GM12878 (cell line): ENCODE measurements around the gene PSMD14. TPM values are rescaled to one million over a fixed set of nuclear protein-coding genes. Genes with fewer than 3 reads are reported as not detected.

Source experiments
- BCL11A ChIP-seq: IDR thresholded peaks from 2 replicates; pipeline ENCODE4 v1.6.1; 2011; ENCODE audit warnings: low read depth, low read length
- BHLHE40 ChIP-seq, 2 experiments: fragments of 450-650 bp in 1 of 2; IDR thresholded peaks; 2 replicates each; pipeline ENCODE4 v1.6.1; 2011 to 2017; ENCODE audit warnings: low read depth in 2 of 2, borderline replicate concordance in 1 of 2, improper control_type of control experiment in 1 of 2, low read length in 1 of 2, mild to moderate bottlenecking in 1 of 2
- EED ChIP-seq: sonication (generic); IDR thresholded peaks from 2 replicates; pipeline ENCODE4 v1.6.1; 2016; ENCODE audit warnings: antibody characterized with exemption, low read depth
- MEF2B ChIP-seq: fragments of 450-650 bp; IDR thresholded peaks from 2 replicates; pipeline ENCODE4 v1.6.1; 2018; ENCODE audit warnings: mild to moderate bottlenecking, moderate library complexity; ENCODE audit not compliant: partially characterized antibody, poor library complexity, severe bottlenecking
- NFYA ChIP-seq: IDR thresholded peaks from 2 replicates; pipeline ENCODE4 v1.6.1; 2011; ENCODE audit warnings: low read depth, mild to moderate bottlenecking, low read length, improper control_type of control experiment, borderline replicate concordance
- NRF1 ChIP-seq: conservative IDR thresholded peaks from 2 replicates; pipeline ENCODE4 v1.6.1; 2011; ENCODE audit warnings: mild to moderate bottlenecking, low read depth, low read length, improper control_type of control experiment
- PAX8 ChIP-seq: fragments of 450-650 bp; IDR thresholded peaks from 2 replicates; pipeline ENCODE4 v1.6.1; 2017; ENCODE audit warnings: mild to moderate bottlenecking, moderate library complexity
- ZNF217 ChIP-seq: fragments of 450-650 bp; IDR thresholded peaks from 2 replicates; pipeline ENCODE4 v1.6.1; 2017; ENCODE audit warnings: antibody characterized with exemption, mild to moderate bottlenecking
- polyA plus RNA-seq, 11 experiments: library from polyadenylated mRNA; depleted of rRNA in 4 of 11; unstranded in 6 of 11; stranded (reverse) in 5 of 11; fragments of >200 nt; fragmentation: Nextera tagmentation in 4 of 11; fragmentation: Illumina TruSeq in 1 of 11; extraction: Ambion mirVana in 4 of 11; extraction: Trizol in 1 of 11; gene quantifications; 1 replicate in 1 of 11; 2 replicates in 10 of 11; pipeline versions ENCODE4 v1.2.1 to v1.2.3, GENCODE V29; 2011 to 2016; ENCODE audit warnings: inconsistent platforms in 2 of 11, missing spikeins in 2 of 11, low read depth in 1 of 11
- total RNA-seq, 4 experiments: library from RNA; depleted of rRNA in 3 of 4; stranded (reverse); fragments of >200 nt in 3 of 4; fragmentation: Illumina TruSeq in 1 of 4; extraction: Trizol in 1 of 4; gene quantifications; 2 replicates each; pipeline versions ENCODE4 v1.2.1 to v1.2.3, GENCODE V29; 2013 to 2021
- TF ChIP-seq, protein P1 (sequence below): IDR thresholded peaks from 2 replicates; pipeline ENCODE4 v1.6.1; 2011; ENCODE audit warnings: mild to moderate bottlenecking, low read depth, low read length, moderate library complexity; ENCODE audit not compliant: insufficient replicate concordance
- TF ChIP-seq, protein P2 (sequence below), 3 experiments: IDR thresholded peaks in 2 of 3; conservative IDR thresholded peaks in 1 of 3; 2 replicates each; pipeline ENCODE4 v1.5.1; 2011; ENCODE audit warnings: low read depth in 3 of 3, low read length in 3 of 3, mild to moderate bottlenecking in 3 of 3, control low read depth in 2 of 3, moderate library complexity in 2 of 3, inconsistent platforms in 1 of 3, mixed read lengths in 1 of 3; ENCODE audit not compliant: control insufficient read depth in 2 of 3, insufficient read depth in 1 of 3; ENCODE audit errors: extremely low read depth in 1 of 3
- TF ChIP-seq, protein P3 (sequence below): fragments of 450-650 bp; IDR thresholded peaks from 2 replicates; pipeline ENCODE4 v1.6.1; 2016; ENCODE audit warnings: mild to moderate bottlenecking
- TF ChIP-seq, protein P4 (sequence below): fragments of 450-650 bp; IDR thresholded peaks from 2 replicates; pipeline ENCODE4 v1.6.1; 2017; ENCODE audit warnings: low read depth, mild to moderate bottlenecking, moderate library complexity
- TF ChIP-seq, protein P5 (sequence below): IDR thresholded peaks from 2 replicates; pipeline ENCODE4 v1.6.1; 2011; ENCODE audit warnings: borderline replicate concordance, low read depth, mild to moderate bottlenecking, moderate library complexity, low read length; ENCODE audit not compliant: insufficient read depth, poor library complexity, severe bottlenecking
- TF ChIP-seq, protein P6 (sequence below): fragments of 450-650 bp; IDR thresholded peaks from 2 replicates; pipeline ENCODE4 v1.6.1; 2017; ENCODE audit warnings: mild to moderate bottlenecking, low read depth, inconsistent platforms; ENCODE audit not compliant: poor library complexity, severe bottlenecking

PSMD14 gene
- total and polyA plus RNA-seq, 10 of the 15 experiments (the other 5 are each of a cell fraction or from before 2014, with no cell fraction given): 70.5 to 253 (median 127) TPM

DNA sequence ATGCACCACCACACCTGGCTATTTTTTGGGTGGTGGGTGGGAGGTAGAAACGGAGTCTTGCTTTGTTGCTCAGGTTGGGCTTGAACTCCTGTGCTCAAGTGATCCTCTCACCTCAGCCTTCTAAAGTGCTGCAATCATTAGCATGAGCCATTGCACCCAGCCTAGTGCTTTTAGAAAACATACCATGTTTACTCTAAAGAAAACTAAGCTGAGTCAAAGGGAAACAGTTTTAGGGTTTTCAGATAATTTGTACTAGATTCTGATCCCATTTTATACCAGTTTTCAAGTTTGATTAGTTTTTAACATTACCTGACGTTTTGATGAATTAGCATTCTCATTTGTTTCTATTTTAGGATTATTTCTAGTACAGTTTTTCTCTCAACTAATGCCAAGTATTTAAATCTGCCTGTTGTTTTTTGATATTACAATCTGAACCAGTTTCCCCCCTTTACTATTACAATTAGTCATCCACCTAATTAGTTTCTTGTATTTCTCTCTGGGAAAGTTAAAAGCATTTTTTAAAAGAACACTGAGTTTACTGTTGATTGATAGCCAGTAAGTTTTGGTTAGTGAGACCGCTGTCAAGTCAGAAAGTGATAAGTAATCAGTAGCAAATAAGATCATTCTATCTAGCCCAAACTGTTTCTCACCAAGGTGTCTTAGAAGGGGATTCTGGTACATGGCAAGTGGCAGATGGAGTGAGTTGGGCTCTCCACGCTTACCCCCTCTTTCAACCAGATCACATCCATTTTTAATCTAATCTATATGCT lies 83.7 kb downstream of the PSMD14 start (continued):
- TF ChIP-seq, protein P1, sequence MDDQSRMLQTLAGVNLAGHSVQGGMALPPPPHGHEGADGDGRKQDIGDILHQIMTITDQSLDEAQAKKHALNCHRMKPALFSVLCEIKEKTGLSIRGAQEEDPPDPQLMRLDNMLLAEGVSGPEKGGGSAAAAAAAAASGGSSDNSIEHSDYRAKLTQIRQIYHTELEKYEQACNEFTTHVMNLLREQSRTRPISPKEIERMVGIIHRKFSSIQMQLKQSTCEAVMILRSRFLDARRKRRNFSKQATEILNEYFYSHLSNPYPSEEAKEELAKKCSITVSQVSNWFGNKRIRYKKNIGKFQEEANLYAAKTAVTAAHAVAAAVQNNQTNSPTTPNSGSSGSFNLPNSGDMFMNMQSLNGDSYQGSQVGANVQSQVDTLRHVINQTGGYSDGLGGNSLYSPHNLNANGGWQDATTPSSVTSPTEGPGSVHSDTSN: peak; percentile 13
- TF ChIP-seq NRF1 (no peak), ZNF217 (0 out of 2 replicates have a peak, but pooled peaks have one; percentile 53), NFYA (no peak), PAX8 (no peak), MEF2B (peak; percentile 88), BCL11A (no peak), BHLHE40 (IDR thresholded peaks at IDR 0.05; ENCODE audit: borderline replicate concordance in 1 of 2, low read depth in 2 of 2, low read length in 1 of 2) (no peak), EED (no peak)
- TF ChIP-seq, protein P2, sequence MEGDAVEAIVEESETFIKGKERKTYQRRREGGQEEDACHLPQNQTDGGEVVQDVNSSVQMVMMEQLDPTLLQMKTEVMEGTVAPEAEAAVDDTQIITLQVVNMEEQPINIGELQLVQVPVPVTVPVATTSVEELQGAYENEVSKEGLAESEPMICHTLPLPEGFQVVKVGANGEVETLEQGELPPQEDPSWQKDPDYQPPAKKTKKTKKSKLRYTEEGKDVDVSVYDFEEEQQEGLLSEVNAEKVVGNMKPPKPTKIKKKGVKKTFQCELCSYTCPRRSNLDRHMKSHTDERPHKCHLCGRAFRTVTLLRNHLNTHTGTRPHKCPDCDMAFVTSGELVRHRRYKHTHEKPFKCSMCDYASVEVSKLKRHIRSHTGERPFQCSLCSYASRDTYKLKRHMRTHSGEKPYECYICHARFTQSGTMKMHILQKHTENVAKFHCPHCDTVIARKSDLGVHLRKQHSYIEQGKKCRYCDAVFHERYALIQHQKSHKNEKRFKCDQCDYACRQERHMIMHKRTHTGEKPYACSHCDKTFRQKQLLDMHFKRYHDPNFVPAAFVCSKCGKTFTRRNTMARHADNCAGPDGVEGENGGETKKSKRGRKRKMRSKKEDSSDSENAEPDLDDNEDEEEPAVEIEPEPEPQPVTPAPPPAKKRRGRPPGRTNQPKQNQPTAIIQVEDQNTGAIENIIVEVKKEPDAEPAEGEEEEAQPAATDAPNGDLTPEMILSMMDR (IDR thresholded peaks at IDR 0.05 in 2 of 3, conservative IDR thresholded peaks at IDR 0.05 in 1 of 3; ENCODE audit: control insufficient read depth in 2 of 3, extremely low read depth in 1 of 3, insufficient read depth in 1 of 3, low read depth in 3 of 3, low read length in 3 of 3): no peak
- TF ChIP-seq, protein P3, sequence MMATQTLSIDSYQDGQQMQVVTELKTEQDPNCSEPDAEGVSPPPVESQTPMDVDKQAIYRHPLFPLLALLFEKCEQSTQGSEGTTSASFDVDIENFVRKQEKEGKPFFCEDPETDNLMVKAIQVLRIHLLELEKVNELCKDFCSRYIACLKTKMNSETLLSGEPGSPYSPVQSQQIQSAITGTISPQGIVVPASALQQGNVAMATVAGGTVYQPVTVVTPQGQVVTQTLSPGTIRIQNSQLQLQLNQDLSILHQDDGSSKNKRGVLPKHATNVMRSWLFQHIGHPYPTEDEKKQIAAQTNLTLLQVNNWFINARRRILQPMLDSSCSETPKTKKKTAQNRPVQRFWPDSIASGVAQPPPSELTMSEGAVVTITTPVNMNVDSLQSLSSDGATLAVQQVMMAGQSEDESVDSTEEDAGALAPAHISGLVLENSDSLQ: peak; percentile 89
- TF ChIP-seq, protein P4, sequence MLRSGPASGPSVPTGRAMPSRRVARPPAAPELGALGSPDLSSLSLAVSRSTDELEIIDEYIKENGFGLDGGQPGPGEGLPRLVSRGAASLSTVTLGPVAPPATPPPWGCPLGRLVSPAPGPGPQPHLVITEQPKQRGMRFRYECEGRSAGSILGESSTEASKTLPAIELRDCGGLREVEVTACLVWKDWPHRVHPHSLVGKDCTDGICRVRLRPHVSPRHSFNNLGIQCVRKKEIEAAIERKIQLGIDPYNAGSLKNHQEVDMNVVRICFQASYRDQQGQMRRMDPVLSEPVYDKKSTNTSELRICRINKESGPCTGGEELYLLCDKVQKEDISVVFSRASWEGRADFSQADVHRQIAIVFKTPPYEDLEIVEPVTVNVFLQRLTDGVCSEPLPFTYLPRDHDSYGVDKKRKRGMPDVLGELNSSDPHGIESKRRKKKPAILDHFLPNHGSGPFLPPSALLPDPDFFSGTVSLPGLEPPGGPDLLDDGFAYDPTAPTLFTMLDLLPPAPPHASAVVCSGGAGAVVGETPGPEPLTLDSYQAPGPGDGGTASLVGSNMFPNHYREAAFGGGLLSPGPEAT: peak; percentile 60; the same call in 1 of the 2 replicates
- TF ChIP-seq, protein P5, sequence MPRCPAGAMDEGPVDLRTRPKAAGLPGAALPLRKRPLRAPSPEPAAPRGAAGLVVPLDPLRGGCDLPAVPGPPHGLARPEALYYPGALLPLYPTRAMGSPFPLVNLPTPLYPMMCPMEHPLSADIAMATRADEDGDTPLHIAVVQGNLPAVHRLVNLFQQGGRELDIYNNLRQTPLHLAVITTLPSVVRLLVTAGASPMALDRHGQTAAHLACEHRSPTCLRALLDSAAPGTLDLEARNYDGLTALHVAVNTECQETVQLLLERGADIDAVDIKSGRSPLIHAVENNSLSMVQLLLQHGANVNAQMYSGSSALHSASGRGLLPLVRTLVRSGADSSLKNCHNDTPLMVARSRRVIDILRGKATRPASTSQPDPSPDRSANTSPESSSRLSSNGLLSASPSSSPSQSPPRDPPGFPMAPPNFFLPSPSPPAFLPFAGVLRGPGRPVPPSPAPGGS: no peak
- TF ChIP-seq, protein P6, sequence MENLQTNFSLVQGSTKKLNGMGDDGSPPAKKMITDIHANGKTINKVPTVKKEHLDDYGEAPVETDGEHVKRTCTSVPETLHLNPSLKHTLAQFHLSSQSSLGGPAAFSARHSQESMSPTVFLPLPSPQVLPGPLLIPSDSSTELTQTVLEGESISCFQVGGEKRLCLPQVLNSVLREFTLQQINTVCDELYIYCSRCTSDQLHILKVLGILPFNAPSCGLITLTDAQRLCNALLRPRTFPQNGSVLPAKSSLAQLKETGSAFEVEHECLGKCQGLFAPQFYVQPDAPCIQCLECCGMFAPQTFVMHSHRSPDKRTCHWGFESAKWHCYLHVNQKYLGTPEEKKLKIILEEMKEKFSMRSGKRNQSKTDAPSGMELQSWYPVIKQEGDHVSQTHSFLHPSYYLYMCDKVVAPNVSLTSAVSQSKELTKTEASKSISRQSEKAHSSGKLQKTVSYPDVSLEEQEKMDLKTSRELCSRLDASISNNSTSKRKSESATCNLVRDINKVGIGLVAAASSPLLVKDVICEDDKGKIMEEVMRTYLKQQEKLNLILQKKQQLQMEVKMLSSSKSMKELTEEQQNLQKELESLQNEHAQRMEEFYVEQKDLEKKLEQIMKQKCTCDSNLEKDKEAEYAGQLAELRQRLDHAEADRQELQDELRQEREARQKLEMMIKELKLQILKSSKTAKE: no peak
